GM19023 (cell line): ENCODE measurements around the gene TCP11L1.
"Not testable (repeated sequence)": the region's sequence is repeated elsewhere in the genome, so short reads cannot be mapped to it uniquely, and the experiment has no call there.

Source experiments
- ATAC-seq: cut with Tn5 transposase; IDR thresholded peaks from one replicate; pipeline ENCODE4 v1.9.1; 2021; ENCODE audit warnings: mild to moderate bottlenecking, moderate library complexity; ENCODE audit not compliant: unreplicated experiment

Gene TCP11L1

DNA sequence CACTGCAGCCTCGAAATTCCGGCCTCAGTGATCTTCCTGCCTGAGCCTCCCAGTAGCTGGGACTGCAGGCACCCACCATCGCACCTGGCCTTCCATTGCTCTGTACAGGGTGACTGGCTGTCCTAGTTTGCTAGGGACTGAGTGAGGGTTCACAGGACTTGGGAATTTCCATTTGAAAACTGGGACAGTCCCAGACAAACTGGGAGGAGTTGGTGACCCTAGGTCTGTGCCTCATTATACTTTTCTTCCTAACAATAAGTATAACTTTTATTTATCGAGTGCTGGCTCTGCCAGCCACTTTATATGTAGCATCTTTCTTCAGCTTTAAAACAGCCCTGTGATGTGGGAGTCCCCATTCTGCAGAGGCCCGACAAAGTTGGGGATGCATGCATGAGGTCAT, 25.5 kb downstream of the TCP11L1 start:
- ATAC-seq: no peak

DNA sequence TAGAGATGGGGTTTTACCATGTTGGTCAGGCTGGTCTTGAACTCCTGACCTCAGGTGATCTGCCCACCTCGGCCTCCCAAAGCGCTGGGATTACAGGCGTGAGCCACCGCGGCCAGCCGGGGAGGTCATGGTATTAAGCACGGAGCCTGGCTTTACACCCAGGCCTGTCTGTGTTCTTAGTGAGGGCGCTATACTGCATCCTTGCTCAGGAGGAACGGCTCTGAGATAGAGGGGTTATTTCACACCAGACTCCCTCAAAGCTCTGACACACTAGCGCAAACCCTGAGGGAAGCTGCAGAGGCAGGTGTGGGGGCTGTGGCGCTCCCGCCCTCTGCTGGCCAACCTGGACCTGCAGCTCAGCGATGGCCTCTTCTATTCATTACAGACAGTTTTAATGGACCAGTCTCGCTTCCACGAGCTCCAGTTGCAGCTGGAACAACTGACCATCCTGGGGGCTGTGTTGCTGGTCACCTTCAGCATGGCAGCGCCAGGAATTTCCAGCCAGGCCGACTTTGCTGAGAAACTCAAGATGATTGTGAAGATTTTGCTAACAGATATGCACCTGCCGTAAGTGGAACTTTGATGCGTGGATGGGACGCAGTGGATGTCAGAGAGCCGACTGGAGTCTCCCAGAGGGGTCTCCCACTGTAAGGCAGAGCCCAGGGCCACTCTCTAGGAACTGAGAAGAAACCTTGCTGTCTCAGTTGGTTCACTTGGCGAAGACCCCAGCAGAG, 26.2 kb downstream of the TCP11L1 start:
- peak; percentile 49 for ATAC-seq

DNA sequence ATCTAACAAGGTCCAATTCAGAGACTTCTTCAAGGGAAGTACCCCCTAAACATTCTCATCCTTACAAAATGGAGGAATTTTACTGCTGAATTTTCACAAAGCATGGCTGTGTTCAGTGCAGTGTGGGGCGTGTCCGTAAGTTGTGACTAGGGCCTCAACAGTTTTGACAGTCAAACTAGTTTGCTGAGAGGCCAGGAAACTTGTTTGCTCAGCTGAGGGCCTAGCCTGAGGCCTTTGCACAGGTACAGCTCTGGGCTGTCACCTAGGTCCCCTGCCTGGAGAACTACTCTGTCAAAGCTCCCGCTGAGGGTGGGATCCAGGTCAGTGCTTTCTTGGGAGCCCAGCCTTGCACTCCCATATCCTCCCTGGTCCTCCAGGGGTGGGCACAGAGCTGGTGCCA, 27.9 kb downstream of the TCP11L1 start:
- no peak for ATAC-seq

DNA sequence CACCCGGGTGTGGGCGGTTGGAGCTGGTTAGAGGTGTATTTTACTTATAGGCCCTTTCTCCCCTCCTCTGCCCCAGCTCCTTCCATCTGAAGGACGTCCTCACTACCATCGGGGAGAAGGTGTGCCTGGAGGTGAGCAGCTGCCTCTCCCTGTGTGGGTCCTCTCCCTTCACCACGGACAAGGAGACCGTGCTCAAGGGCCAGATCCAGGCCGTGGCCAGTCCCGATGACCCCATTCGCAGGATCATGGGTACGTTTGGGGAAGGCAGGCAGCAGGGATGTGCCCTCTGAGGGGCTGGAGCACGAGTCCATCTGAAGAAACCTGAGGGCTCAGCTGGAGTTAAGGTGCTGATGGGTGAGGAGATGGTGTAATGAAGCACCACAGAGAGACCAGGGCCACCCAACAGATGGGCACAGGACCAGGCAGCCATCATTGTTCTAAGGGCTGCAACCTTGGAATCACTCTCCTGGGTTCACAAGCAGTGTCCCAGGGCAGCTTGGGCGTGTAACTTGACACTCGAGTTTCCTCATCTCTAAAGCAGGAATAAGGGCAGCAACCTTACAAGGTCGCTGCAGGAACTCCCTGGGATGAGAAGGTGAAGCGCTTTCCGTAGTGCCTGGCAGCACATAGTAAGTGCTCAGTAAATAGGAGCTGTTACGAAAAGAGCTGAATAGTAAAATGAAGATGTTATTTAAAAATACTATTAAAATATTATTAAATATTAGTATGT, 29.4 kb downstream of the TCP11L1 start:
- ATAC-seq: no peak

DNA sequence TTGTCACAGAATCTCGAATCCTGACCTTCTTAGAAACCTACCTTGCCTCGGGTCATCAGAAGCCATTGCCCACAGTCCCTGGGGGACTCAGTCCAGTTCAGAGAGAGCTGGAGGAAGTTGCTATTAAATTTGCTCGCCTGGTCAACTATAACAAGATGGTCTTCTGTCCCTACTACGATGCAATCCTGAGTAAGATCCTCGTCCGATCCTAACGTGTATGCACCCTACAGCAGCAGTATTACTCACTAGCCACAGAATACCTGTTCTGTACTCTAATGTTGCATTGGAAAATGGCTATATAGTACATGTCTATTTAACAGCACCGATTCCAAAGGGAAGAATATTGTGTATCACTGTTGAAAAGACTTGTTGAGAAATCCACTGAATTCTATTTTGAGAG, 33.1 kb downstream of the TCP11L1 start:
- ATAC-seq: no peak

DNA sequence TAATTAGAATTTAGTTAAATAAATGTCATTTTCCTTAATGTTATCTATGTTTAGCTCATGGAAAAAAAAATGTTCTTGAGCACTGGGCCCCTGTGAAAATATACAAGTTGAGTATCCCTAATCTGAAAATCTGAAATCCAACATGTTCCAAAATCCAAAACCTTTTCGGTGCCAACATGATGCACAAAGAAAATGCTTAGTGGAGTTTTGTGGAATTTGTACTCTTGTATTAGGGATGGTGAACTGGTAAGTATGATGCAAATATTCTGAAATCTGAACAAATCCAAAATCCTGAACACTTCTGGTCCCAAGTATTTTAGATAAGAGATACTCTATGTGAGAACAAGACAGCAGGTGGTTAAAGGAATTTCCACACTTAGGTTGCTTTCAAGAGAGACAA, 44.5 kb downstream of the TCP11L1 start:
- ATAC-seq: no peak

DNA sequence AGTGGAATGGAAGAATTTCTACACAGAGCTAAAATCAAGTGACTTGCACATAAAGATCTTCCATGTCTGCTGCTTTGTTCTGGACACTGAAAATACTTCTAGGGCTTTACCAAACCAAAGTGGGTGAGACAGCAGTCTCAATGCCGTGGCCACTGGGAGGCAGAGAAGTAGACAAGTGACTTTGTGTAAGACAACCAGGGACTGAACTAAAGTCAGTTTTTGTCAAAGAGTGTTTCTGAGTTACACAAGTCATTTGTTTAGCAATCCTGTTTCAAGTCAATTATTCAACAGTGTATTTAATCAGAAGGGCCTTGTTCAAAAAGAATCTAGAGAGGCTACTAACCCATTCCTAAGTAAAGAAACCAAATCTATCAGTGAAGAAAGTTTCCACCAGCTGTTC, 46.6 kb downstream of the TCP11L1 start:
- ATAC-seq: no peak

DNA sequence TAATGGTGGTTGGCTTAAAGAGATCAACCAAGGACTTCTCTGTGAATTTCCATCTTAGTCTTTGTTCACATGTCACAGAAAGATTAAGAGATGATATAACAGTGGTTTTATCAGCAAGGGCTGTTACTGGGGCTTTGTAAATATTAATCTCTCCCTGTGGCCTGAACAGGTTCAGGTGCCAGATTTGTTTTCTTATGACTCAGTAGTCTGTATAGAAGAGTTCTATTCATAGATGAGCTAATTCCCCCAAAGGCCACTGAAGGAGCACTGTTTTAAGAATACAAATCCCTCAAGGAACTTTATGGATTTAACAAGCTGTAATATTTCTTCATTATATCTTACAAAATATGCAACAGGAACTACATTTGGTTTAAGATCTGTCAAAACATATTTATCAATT, 50.4 kb downstream of the TCP11L1 start:
- no peak for ATAC-seq

DNA sequence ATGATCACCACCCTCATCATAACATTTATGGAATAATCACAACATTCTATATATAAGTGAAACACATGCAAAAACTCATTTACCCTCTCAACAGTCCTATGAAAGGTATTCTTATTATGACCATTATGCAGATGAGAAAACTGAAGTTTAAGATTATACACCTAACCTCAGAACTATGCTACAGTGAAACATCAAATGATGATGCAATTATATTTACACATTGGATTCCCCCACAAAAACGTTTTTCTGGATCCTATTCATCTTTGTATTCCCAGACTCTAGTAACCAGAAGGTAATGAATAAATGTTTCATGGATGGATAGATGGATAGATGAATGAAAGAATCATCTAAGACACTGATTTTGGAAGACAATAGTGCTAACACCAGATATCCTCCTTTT, 54.8 kb downstream of the TCP11L1 start:
- ATAC-seq: no peak

DNA sequence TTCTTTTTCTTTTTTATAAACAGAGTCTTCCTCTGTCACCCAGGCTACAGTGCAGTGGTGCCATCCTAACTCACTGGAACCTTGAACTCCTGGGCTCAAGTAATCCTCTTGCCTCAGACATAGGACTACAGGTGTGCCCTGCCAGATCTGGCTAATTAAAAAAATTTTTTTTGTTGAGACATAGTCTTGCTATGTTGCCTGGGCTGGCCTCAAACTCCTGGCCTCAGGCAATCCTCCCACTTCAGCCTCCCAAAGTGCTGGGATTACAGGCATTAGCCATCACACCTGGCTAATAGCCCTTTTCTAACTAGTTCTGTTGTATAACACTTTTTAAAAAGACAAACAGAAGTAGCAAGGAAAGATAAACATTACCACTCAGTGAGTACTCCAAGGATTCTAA, 64.5 kb downstream of the TCP11L1 start:
- ATAC-seq: no peak

DNA sequence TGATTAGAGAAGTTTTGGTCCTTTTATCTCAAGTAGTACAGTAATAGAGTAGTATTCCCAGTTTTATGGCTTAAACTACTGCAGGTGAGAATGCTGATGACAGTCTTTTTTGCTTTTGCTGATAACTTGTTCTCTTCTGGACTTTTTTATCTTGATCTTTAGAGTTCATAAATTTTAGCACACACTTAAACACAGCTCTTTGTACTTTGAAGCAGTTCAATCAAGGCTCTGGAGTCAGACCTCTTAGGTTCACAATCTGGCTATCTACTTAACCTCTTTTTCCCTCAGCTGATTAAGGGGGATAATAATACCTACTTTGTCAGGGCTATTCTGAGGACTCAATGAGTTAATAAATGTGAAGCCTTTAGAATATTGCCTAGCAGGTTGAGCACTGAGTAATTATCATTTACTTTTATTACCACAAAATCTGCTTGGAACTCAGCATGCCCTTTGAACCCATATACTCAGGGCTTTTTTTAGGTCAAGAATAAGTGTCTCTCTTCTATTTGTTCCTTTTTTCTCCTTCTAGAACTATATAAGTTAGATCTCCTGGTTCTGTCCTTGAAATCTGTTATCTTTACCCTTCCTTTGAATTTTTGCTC, 70.0 kb downstream of the TCP11L1 start:
- no peak for ATAC-seq

DNA sequence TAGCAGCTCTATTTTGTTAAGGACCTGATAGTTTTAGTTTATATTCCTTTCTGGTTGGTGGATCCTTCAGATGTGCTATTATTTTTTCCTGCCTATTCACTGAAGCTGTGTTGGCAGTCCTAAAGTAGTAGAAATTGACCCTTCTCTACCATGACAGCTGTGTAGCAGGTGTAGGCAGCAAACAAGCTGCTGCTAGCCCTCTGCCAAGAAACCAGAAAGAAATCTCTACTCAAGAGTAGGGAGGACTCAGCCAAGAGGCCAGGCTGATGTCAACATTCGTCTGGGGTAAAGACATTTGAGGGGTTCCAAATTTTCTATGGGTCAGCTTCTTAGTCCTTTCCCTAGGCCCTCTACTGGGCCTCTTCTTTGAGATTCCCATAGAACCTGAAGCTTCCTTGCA, 70.7 kb downstream of the TCP11L1 start:
- ATAC-seq: no peak

DNA sequence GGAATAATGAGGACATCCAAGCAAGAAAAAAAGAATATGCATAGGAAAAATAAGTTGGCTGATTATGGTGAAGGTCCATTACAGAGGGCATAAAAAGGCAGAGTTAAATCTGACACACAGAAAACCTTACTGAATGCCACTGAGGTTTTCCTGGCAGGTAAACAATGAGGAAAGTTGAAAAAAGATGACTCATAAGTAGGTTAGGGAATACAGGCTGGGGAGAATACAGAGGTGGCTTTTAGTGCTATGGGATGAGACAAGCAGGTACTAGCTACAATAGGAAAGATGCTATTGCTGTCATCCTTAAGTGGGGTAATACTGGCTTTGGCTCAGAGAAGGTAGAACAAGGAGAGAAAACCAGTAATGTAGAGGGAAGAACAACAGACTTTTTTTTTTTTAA, 77.2 kb downstream of the TCP11L1 start:
- no peak for ATAC-seq

DNA sequence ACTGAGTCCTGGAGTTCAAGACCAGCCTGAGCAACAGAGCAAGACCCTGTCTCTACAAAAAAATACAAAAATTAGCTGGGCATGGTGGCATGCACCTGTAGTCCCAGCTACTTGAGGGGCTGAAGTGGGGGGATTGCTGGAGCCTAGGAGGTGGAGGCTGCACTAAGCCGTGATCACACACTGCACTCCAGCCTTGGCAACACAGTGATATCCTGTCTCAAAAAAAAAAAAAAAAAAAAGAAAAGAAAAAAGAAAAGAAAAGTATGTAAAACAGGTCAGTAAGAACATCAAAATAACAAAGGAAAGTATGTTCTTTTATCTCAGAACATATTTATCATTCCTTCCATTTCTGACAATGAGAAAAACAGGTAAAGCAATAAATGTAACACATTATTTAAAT, 83.3 kb downstream of the TCP11L1 start:
- not testable (repeated sequence) for ATAC-seq
